Vagina (tissue), 2 donors: ENCODE results near the gene VEZT.

Experiments used
- POLR2A ChIP-seq, 2 donors: fragments of 450-650 bp; IDR thresholded peaks; one replicate each; pipeline ENCODE4 v1.6.1; 2017; ENCODE audit warnings: antibody characterized with exemption in 2 of 2, mild to moderate bottlenecking in 2 of 2, moderate library complexity in 2 of 2
- TF ChIP-seq, protein P1 (sequence below), 3 experiments: fragments of 450-650 bp in 2 of 3; fragments of 200-600 bp in 1 of 3; sonication (generic) in 1 of 3; IDR thresholded peaks; one replicate each; pipeline ENCODE4 v1.5.1; 2017 to 2019; ENCODE audit warnings: antibody characterized with exemption in 3 of 3, mild to moderate bottlenecking in 2 of 3, moderate library complexity in 2 of 3

DNA sequence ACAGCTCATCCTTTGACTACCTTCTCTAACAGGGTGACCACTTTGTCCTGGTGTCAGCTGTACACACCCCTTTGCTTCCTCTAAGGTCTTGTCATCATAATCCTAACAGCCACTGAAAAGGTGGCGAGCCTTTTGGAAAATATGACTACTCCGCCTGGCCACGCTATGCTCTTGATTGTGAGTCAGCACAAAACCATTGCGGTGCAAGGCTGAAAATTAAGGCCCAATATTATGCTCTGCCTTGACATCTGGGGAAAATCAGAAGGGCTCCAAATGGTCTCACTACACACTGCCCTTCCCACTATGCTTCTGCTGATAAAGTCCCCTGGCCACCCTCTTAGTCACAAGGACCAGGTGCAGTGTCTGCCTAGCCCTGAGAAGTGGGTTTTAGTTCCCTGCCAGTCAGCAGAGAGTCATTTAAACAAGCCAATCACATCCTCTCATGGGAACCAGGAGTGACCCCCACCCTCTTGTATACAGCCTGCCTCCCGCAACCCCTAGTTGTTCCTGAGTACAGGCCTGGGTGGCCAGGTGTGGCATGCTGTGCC lies 34.7 kb upstream of the VEZT start:
- TF ChIP-seq, protein P1, sequence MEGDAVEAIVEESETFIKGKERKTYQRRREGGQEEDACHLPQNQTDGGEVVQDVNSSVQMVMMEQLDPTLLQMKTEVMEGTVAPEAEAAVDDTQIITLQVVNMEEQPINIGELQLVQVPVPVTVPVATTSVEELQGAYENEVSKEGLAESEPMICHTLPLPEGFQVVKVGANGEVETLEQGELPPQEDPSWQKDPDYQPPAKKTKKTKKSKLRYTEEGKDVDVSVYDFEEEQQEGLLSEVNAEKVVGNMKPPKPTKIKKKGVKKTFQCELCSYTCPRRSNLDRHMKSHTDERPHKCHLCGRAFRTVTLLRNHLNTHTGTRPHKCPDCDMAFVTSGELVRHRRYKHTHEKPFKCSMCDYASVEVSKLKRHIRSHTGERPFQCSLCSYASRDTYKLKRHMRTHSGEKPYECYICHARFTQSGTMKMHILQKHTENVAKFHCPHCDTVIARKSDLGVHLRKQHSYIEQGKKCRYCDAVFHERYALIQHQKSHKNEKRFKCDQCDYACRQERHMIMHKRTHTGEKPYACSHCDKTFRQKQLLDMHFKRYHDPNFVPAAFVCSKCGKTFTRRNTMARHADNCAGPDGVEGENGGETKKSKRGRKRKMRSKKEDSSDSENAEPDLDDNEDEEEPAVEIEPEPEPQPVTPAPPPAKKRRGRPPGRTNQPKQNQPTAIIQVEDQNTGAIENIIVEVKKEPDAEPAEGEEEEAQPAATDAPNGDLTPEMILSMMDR (IDR thresholded peaks at IDR 0.05) = no peak
- no peak for TF ChIP-seq POLR2A (IDR thresholded peaks at IDR 0.05)
